A549 (cell line): Measurements from ENCODE around the gene PEPD.

Source experiments
- PHF8 ChIP-seq: fragments of 200-600 bp; sonication (generic); IDR thresholded peaks from 2 replicates; pipeline ENCODE4 v1.6.1; 2016; ENCODE audit warnings: low read depth, mild to moderate bottlenecking, antibody characterized with exemption, moderate library complexity, borderline replicate concordance
- TF ChIP-seq, protein P1 (sequence below): fragments of 250-450 bp; sonication (Bioruptor Pico); IDR thresholded peaks from 2 replicates; pipeline ENCODE4 v1.5.0; 2021; ENCODE audit warnings: mild to moderate bottlenecking, moderate library complexity, borderline replicate concordance
- TF ChIP-seq, protein P2 (sequence below): fragments of >200 bp; sonication (Bioruptor Twin); formaldehyde crosslinking; IDR thresholded peaks from 3 replicates; pipeline ENCODE4 v1.5.1; 2016

DNA sequence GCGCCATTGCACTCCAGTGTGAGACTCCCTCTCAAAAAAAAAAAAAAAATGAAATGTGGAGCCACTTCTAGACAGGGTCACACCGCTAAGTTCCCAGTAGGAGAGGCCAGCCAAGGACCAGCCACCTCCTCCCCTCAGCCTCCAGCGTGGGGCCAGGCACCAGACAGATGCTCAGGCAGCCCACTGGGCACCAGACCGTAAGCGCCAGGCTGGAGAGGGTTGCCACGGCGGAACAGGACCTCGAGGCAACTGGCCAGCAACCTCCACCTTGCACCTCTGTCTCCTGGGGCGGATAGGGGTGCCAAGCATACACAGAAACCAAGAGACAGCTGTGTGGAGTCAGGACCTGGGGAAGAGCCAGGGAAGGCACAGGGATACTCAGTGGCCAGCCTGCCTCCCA, 3.7 kb downstream of the PEPD start:
- TF ChIP-seq, protein P1, sequence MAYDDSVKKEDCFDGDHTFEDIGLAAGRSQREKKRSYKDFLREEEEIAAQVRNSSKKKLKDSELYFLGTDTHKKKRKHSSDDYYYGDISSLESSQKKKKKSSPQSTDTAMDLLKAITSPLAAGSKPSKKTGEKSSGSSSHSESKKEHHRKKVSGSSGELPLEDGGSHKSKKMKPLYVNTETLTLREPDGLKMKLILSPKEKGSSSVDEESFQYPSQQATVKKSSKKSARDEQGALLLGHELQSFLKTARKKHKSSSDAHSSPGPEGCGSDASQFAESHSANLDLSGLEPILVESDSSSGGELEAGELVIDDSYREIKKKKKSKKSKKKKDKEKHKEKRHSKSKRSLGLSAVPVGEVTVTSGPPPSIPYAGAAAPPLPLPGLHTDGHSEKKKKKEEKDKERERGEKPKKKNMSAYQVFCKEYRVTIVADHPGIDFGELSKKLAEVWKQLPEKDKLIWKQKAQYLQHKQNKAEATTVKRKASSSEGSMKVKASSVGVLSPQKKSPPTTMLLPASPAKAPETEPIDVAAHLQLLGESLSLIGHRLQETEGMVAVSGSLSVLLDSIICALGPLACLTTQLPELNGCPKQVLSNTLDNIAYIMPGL: no peak
- TF ChIP-seq, protein P2, sequence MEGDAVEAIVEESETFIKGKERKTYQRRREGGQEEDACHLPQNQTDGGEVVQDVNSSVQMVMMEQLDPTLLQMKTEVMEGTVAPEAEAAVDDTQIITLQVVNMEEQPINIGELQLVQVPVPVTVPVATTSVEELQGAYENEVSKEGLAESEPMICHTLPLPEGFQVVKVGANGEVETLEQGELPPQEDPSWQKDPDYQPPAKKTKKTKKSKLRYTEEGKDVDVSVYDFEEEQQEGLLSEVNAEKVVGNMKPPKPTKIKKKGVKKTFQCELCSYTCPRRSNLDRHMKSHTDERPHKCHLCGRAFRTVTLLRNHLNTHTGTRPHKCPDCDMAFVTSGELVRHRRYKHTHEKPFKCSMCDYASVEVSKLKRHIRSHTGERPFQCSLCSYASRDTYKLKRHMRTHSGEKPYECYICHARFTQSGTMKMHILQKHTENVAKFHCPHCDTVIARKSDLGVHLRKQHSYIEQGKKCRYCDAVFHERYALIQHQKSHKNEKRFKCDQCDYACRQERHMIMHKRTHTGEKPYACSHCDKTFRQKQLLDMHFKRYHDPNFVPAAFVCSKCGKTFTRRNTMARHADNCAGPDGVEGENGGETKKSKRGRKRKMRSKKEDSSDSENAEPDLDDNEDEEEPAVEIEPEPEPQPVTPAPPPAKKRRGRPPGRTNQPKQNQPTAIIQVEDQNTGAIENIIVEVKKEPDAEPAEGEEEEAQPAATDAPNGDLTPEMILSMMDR: no peak
- no peak for TF ChIP-seq PHF8
